H9 (cell line): Measurements from ENCODE around the gene HECW1. TPM values are rescaled to one million over a fixed set of nuclear protein-coding genes. Genes with fewer than 3 reads are reported as not detected.

Experiments used
- DNase-seq: peaks from one replicate; pipeline ENCODE4 v3.0.0-alpha.2; 2017
- H2AFZ ChIP-seq: one replicate; pipeline ENCODE4 v1.6.1; 2013; ENCODE audit warnings: mild to moderate bottlenecking, low read length, control low read depth, moderate library complexity
- H2AK5ac ChIP-seq: 2 replicates; pipeline ENCODE4 v1.6.1; 2013; ENCODE audit warnings: low read length, control low read depth, mixed read lengths; ENCODE audit not compliant: insufficient read length
- H2BK120ac ChIP-seq: one replicate; pipeline ENCODE4 v1.6.1; 2013; ENCODE audit warnings: low read depth, mild to moderate bottlenecking, low read length, control low read depth, inconsistent platforms; ENCODE audit not compliant: poor library complexity, severe bottlenecking
- H2BK12ac ChIP-seq: 2 replicates; pipeline ENCODE4 v1.6.1; 2013; ENCODE audit warnings: low read length, control low read depth, mixed read lengths, low read depth; ENCODE audit not compliant: insufficient read length
- H2BK15ac ChIP-seq: 2 replicates; pipeline ENCODE4 v1.6.1; 2013; ENCODE audit warnings: low read depth, low read length, control low read depth
- H2BK20ac ChIP-seq: one replicate; pipeline ENCODE4 v1.6.1; 2013; ENCODE audit warnings: low read depth, mild to moderate bottlenecking, low read length, control low read depth, inconsistent platforms; ENCODE audit not compliant: poor library complexity, severe bottlenecking
- H2BK5ac ChIP-seq: 2 replicates; pipeline ENCODE4 v1.6.1; 2013; ENCODE audit warnings: low read length, control low read depth, mixed read lengths; ENCODE audit not compliant: insufficient read length
- H3K14ac ChIP-seq: 2 replicates; pipeline ENCODE4 v1.6.1; 2013; ENCODE audit warnings: low read length, control low read depth; ENCODE audit not compliant: insufficient read depth
- H3K18ac ChIP-seq: 2 replicates; pipeline ENCODE4 v1.6.1; 2013; ENCODE audit warnings: low read depth, mild to moderate bottlenecking, mixed read lengths, low read length, control low read depth; ENCODE audit not compliant: insufficient read length
- H3K23ac ChIP-seq: 2 replicates; pipeline ENCODE4 v1.6.1; 2013; ENCODE audit warnings: low read length, control low read depth, mixed read lengths, low read depth; ENCODE audit not compliant: insufficient read length
- H3K23me2 ChIP-seq: 2 replicates; pipeline ENCODE4 v1.6.1; 2013; ENCODE audit warnings: low read depth, mild to moderate bottlenecking, mixed read lengths, low read length, control low read depth; ENCODE audit not compliant: insufficient read length, poor library complexity, severe bottlenecking
- H3K27ac ChIP-seq: 2 replicates; pipeline ENCODE4 v1.5.1; 2013; ENCODE audit warnings: low read length, control low read depth, mixed read lengths, low read depth; ENCODE audit not compliant: insufficient read length
- H3K27me3 ChIP-seq: 2 replicates; pipeline ENCODE4 v1.6.1; 2013; ENCODE audit warnings: low read length, control low read depth, inconsistent platforms; ENCODE audit not compliant: insufficient read depth
- H3K4ac ChIP-seq: 2 replicates; pipeline ENCODE4 v1.6.1; 2013; ENCODE audit warnings: low read depth, mild to moderate bottlenecking, control low read depth, inconsistent platforms, low read length, moderate library complexity
- H3K4me1 ChIP-seq: 2 replicates; pipeline ENCODE4 v1.6.1; 2013; ENCODE audit warnings: low read length, control low read depth, inconsistent platforms; ENCODE audit not compliant: insufficient read depth
- H3K4me2 ChIP-seq: 2 replicates; pipeline ENCODE4 v1.6.1; 2013; ENCODE audit warnings: low read length, control low read depth, mixed read lengths; ENCODE audit not compliant: insufficient read length, insufficient read depth
- H3K56ac ChIP-seq: 2 replicates; pipeline ENCODE4 v1.6.1; 2013; ENCODE audit warnings: low read depth, mild to moderate bottlenecking, mixed read lengths, low read length, control low read depth; ENCODE audit not compliant: insufficient read length
- H3K79me1 ChIP-seq: 2 replicates; pipeline ENCODE4 v1.6.1; 2013; ENCODE audit warnings: low read depth, mild to moderate bottlenecking, moderate library complexity, low read length, control low read depth, inconsistent platforms; ENCODE audit not compliant: insufficient read depth, poor library complexity, severe bottlenecking
- H3K79me2 ChIP-seq: 2 replicates; pipeline ENCODE4 v1.6.1; 2013; ENCODE audit warnings: low read length, control low read depth, inconsistent platforms; ENCODE audit not compliant: insufficient read depth
- H3K9ac ChIP-seq: 2 replicates; pipeline ENCODE4 v1.6.1; 2013; ENCODE audit warnings: low read length, control low read depth, mixed read lengths; ENCODE audit not compliant: insufficient read length; ENCODE audit errors: extremely low read depth
- H3K9me3 ChIP-seq: one replicate; pipeline ENCODE4 v1.6.1; 2013; ENCODE audit warnings: low read depth, low read length, inconsistent platforms; ENCODE audit not compliant: control insufficient read depth
- H3T11ph ChIP-seq: one replicate; pipeline ENCODE4 v1.6.1; 2013; ENCODE audit warnings: mild to moderate bottlenecking, low read length, control low read depth, inconsistent platforms
- H4K20me1 ChIP-seq: one replicate; pipeline ENCODE4 v1.6.1; 2013; ENCODE audit not compliant: control insufficient read depth, insufficient read length, insufficient read depth
- H4K5ac ChIP-seq: 2 replicates; pipeline ENCODE4 v1.6.1; 2013; ENCODE audit warnings: low read depth, mild to moderate bottlenecking, mixed read lengths, low read length, control low read depth; ENCODE audit not compliant: insufficient read length
- H4K8ac ChIP-seq: replicated peaks from 2 replicates; pipeline ENCODE4 v1.6.1; 2013; ENCODE audit warnings: low read length, control low read depth, mixed read lengths, low read depth; ENCODE audit not compliant: insufficient read length
- H4K91ac ChIP-seq: 2 replicates; pipeline ENCODE4 v1.6.1; 2013; ENCODE audit warnings: low read depth, mild to moderate bottlenecking, moderate library complexity, mixed read lengths, low read length, control low read depth; ENCODE audit not compliant: insufficient read length
- H3K27ac Mint-ChIP-seq, 3 experiments: 2 replicates in 2 of 3; 3 replicates in 1 of 3; pipeline ENCODE4 v1.8.0; 2020 to 2021; ENCODE audit warnings: mixed read lengths in 3 of 3, mild to moderate bottlenecking in 1 of 3, moderate library complexity in 1 of 3
- H3K27me3 Mint-ChIP-seq: 2 replicates; pipeline ENCODE4 v1.8.0; 2021; ENCODE audit warnings: low read depth, mild to moderate bottlenecking, moderate library complexity, mixed read lengths
- H3K36me3 Mint-ChIP-seq, 3 experiments: 2 replicates in 2 of 3; 3 replicates in 1 of 3; pipeline ENCODE4 v1.8.0; 2020 to 2021; ENCODE audit warnings: low read depth in 3 of 3, mixed read lengths in 3 of 3; ENCODE audit not compliant: insufficient read depth in 1 of 3
- H3K4me1 Mint-ChIP-seq, 2 experiments: 2 replicates each; pipeline ENCODE4 v1.8.0; 2020; ENCODE audit warnings: mixed read lengths in 2 of 2
- H3K4me3 Mint-ChIP-seq, 2 experiments: 2 replicates in 1 of 2; 3 replicates in 1 of 2; pipeline ENCODE4 v1.8.0; 2020 to 2021; ENCODE audit warnings: mild to moderate bottlenecking in 2 of 2, mixed read lengths in 2 of 2, moderate library complexity in 1 of 2
- H3K9me3 Mint-ChIP-seq, 2 experiments: 2 replicates in 1 of 2; 3 replicates in 1 of 2; pipeline ENCODE4 v1.8.0; 2020; ENCODE audit warnings: mild to moderate bottlenecking in 2 of 2, mixed read lengths in 2 of 2, moderate library complexity in 1 of 2
- CTCF ChIP-seq: fragments of 200-600 bp; sonication (generic); conservative IDR thresholded peaks from 3 replicates; pipeline ENCODE4 v1.8.0; 2021; ENCODE audit warnings: antibody characterized with exemption, mild to moderate bottlenecking
- WGBS: extraction: QIAGEN DNeasy Blood & Tissue Kit; methylation state at CpG from one replicate; pipeline ENCODE4 v1.1.7; 2013; ENCODE audit warnings: missing lambda C conversion rate, low lambda C conversion rate, mixed read lengths; ENCODE audit not compliant: insufficient read length; ENCODE audit errors: extremely low coverage; 5-methylcytosine and 5-hydroxymethylcytosine counted together
- total RNA-seq: library from RNA; stranded (reverse); gene quantifications from 2 replicates; pipeline ENCODE4 v1.2.1, GENCODE V29; 2021

Gene HECW1
- total RNA-seq, 1 experiment from 2014 or later: 5.0 TPM

GRCh38 chr7:43490016-43490415, 377.6 kb downstream of the HECW1 start:
- H2BK12ac ChIP-seq: no peak overlapping the region
- H3T11ph ChIP-seq: no peak overlapping the region
- no peak overlapping the region for H4K91ac ChIP-seq
- H4K20me1 ChIP-seq: no peaks in the 10 kb centered on the region
- H4K8ac ChIP-seq: no peak overlapping the region
- Mint-ChIP-seq H3K27me3 (no peaks in the 10 kb centered on the region), H3K4me3 (no peak overlapping the region), H3K27ac (no peak overlapping the region), H3K4me1 (0 out of 4 replicates have a peak, but pooled peaks cover 0 to 2% of the 10 kb centered on the region in 2 experiments), H3K36me3 (no peaks in the 10 kb centered on the region), H3K9me3 (no peaks in the 10 kb centered on the region)
- no peaks in the 10 kb centered on the region for H3K27me3 ChIP-seq
- no peaks in the 10 kb centered on the region for H3K79me2 ChIP-seq
- TF ChIP-seq CTCF: no peak
- H3K56ac ChIP-seq: no peak overlapping the region
- no peak overlapping the region for H3K27ac ChIP-seq
- no peak overlapping the region for H2AFZ ChIP-seq
- no peak for DNase-seq
- no peak overlapping the region for H3K23ac ChIP-seq
- no peak overlapping the region for H4K5ac ChIP-seq
- H3K23me2 ChIP-seq: no peaks in the 10 kb centered on the region
- no CpG with 5 or more reads among the region's 3 CpGs for whole genome bisulfite sequencing
- H3K14ac ChIP-seq: no peak overlapping the region
- no peaks in the 10 kb centered on the region for H3K9me3 ChIP-seq
- no peak overlapping the region for H3K4me2 ChIP-seq
- no peak overlapping the region for H2AK5ac ChIP-seq
- H3K4me1 ChIP-seq: peaks cover 4% of the 10 kb centered on the region; the same call in 1 of the 2 replicates
- no peak overlapping the region for H3K18ac ChIP-seq
- no peaks in the 10 kb centered on the region for H3K79me1 ChIP-seq
- no peak overlapping the region for H3K9ac ChIP-seq
- no peak overlapping the region for H2BK15ac ChIP-seq
- H3K4ac ChIP-seq: no peak overlapping the region
- H2BK120ac ChIP-seq: no peak overlapping the region
- no peak overlapping the region for H2BK20ac ChIP-seq
- H2BK5ac ChIP-seq: no peak overlapping the region
